Cardiac muscle cell (in vitro differentiated cells and primary cell): ENCODE data around the gene ARHGAP8. TPM values are rescaled to one million over a fixed set of nuclear protein-coding genes. Genes with fewer than 3 reads are reported as not detected.
"Not testable (repeated sequence)": the region's sequence is repeated elsewhere in the genome, so short reads cannot be mapped to it uniquely, and the experiment has no call there.

Experiments
- DNase-seq, 2 donors: peaks; one replicate each; pipeline versions ENCODE4 v3.0.0 to v3.0.0-alpha.2; 2010 to 2017; ENCODE audit warnings: low read depth in 1 of 2, low spot score in 1 of 2
- H3K27ac ChIP-seq: fragments of 200-600 bp; sonication (generic); 2 replicates; pipeline ENCODE4 v1.5.1; 2016
- H3K27me3 ChIP-seq: fragments of 200-600 bp; sonication (generic); 2 replicates; pipeline ENCODE4 v1.6.0; 2016; ENCODE audit warnings: control low read depth
- H3K36me3 ChIP-seq: fragments of 200-600 bp; sonication (generic); 2 replicates; pipeline ENCODE4 v1.5.1; 2016; ENCODE audit warnings: control low read depth
- H3K4me1 ChIP-seq: fragments of 200-600 bp; sonication (generic); 2 replicates; pipeline ENCODE4 v1.8.1; 2017; ENCODE audit warnings: low read depth, mild to moderate bottlenecking, mixed run types
- H3K4me3 ChIP-seq: fragments of 200-600 bp; sonication (generic); 2 replicates; pipeline ENCODE4 v1.5.1; 2016; ENCODE audit warnings: mild to moderate bottlenecking
- H3K9me3 ChIP-seq: fragments of 200-600 bp; sonication (generic); 2 replicates; pipeline ENCODE4 v1.5.1; 2017; ENCODE audit warnings: low read depth, mild to moderate bottlenecking, control low read depth
- polyA plus RNA-seq: library from polyadenylated mRNA; unstranded; fragments of >200 nt; fragmentation: Nextera tagmentation; extraction: Ambion mirVana; gene quantifications from 2 replicates; pipeline ENCODE4 v1.2.1, GENCODE V29; 2016
- total RNA-seq: library from RNA; depleted of rRNA; stranded (reverse); fragments of >200 nt; gene quantifications from 2 replicates; pipeline ENCODE4 v1.2.3, GENCODE V29; 2016
- TF ChIP-seq, protein P1 (sequence below): IDR thresholded peaks from 2 replicates; pipeline ENCODE4 v1.5.1; 2012; ENCODE audit warnings: low read depth, mild to moderate bottlenecking, low read length

ARHGAP8 gene
- total and polyA plus RNA-seq, 2 experiments from 2014 or later = 1.2 to 2.4 TPM

- Histone ChIP-seq H3K4me3 (no peak overlapping the region), H3K27me3 (no peaks in the 10 kb centered on the region), H3K27ac (no peak overlapping the region), H3K9me3 (no peaks in the 10 kb centered on the region), H3K4me1 (peaks cover 2% of the 10 kb centered on the region), H3K36me3 (no peaks in the 10 kb centered on the region)
- no peak for DNase-seq
- TF ChIP-seq, protein P1, sequence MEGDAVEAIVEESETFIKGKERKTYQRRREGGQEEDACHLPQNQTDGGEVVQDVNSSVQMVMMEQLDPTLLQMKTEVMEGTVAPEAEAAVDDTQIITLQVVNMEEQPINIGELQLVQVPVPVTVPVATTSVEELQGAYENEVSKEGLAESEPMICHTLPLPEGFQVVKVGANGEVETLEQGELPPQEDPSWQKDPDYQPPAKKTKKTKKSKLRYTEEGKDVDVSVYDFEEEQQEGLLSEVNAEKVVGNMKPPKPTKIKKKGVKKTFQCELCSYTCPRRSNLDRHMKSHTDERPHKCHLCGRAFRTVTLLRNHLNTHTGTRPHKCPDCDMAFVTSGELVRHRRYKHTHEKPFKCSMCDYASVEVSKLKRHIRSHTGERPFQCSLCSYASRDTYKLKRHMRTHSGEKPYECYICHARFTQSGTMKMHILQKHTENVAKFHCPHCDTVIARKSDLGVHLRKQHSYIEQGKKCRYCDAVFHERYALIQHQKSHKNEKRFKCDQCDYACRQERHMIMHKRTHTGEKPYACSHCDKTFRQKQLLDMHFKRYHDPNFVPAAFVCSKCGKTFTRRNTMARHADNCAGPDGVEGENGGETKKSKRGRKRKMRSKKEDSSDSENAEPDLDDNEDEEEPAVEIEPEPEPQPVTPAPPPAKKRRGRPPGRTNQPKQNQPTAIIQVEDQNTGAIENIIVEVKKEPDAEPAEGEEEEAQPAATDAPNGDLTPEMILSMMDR = no peak
Observed at GRCh38 chr22:44743247-44743646, 9.1 kb upstream of the ARHGAP8 start.

DNA sequence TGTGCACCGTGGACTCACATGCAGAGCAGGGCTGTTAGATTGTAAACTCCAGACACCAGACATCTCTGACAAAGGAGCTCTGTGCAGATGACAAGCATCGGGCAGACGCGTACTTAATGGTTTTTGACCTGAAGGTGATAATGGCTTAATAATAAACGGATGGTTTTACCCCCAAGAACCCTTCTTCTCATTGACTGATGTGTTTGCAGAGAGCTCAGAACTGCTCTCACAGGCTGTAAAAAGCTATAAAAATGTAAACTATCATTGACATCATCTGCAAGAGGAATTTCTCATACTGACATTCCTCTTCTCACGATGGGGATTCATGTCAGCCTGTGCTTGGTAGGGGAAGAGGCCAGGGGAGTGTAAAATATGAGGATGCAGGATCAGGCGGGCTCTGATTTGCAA, 8.6 kb upstream of the ARHGAP8 start:
- no peaks in the 10 kb centered on the region for H3K9me3 ChIP-seq
- TF ChIP-seq, protein P1 = no peak
- H3K36me3 ChIP-seq = no peaks in the 10 kb centered on the region
- no peaks in the 10 kb centered on the region for H3K27me3 ChIP-seq
- DNase-seq = no peak
- H3K4me1 ChIP-seq = peaks cover 2% of the 10 kb centered on the region
- H3K4me3 ChIP-seq = no peak overlapping the region
- no peak overlapping the region for H3K27ac ChIP-seq

GRCh38 chr22:44745853-44746789, 6.3 kb upstream of the ARHGAP8 start:
- TF ChIP-seq, protein P1 = no peak
- peak in 1 of 2 donors; percentile 14 for DNase-seq
- Histone ChIP-seq H3K4me1 (peaks cover 2% of the 10 kb centered on the region), H3K36me3 (no peaks in the 10 kb centered on the region), H3K27ac (no peak overlapping the region), H3K9me3 (no peaks in the 10 kb centered on the region), H3K27me3 (no peaks in the 10 kb centered on the region), H3K4me3 (no peak overlapping the region)

- H3K9me3 ChIP-seq, H3K27ac ChIP-seq, H3K27me3 ChIP-seq, H3K36me3 ChIP-seq, H3K4me3 ChIP-seq, H3K4me1 ChIP-seq: not testable (repeated sequence)
- DNase-seq = peak in 1 of 2 donors; percentile 29
Observed at GRCh38 chr22:44747784-44748127, 4.6 kb upstream of the ARHGAP8 start.

DNA sequence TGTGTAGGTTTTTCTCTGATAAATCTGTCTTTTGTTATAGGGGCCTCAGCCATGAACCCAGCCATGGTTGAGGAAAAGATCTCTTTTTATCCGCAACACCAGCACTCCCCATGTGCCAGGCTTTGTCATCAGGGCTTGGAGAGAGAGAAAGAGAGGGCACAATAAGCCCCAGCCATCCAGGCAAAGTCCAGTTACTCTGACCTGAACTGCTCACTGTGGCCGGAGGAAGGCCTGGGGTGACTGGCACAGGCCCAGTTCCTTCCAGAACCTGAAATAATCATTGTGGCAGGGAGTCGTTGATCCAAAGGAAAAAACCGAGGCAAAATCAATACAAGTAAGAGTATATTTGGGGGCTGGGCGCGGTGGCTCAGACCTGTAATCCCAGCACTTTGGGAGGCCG, 3.9 kb upstream of the ARHGAP8 start:
- peaks cover 15% of the 10 kb centered on the region for H3K27me3 ChIP-seq
- TF ChIP-seq, protein P1 = no peak
- no peak overlapping the region for H3K27ac ChIP-seq
- no peaks in the 10 kb centered on the region for H3K36me3 ChIP-seq
- no peaks in the 10 kb centered on the region for H3K9me3 ChIP-seq
- H3K4me3 ChIP-seq = no peak overlapping the region
- no peak for DNase-seq
- H3K4me1 ChIP-seq = peaks cover 2% of the 10 kb centered on the region

DNA sequence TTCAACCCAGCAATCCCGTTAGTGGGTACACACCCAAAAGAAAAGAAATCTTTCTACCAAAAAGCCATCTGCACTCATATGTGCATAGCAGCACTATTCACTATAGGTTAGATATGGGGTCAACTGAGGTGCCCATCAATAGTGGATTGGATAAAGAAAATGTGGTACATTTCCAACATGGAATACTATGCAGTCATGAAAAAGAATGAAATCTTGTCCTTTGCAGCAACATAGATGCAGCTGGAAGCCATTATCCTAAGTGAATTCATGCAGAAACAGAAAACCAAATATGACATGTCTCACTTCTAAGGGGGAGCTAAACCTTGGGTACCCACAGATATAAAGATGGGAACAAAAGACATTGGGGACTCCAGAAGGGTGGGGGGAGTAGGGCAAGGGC, 1.9 kb upstream of the ARHGAP8 start:
- Histone ChIP-seq H3K4me1 (peaks cover 2% of the 10 kb centered on the region), H3K27me3 (peaks cover 18% of the 10 kb centered on the region), H3K36me3 (no peaks in the 10 kb centered on the region), H3K27ac (no peak overlapping the region), H3K4me3 (no peak overlapping the region), H3K9me3 (no peaks in the 10 kb centered on the region)
- TF ChIP-seq, protein P1 = no peak
- no peak for DNase-seq
